ENCODE results near the gene APLF.
"Not testable (repeated sequence)": the region's sequence is repeated elsewhere in the genome, so short reads cannot be mapped to it uniquely, and the experiment has no call there.

APLF gene

GRCh38 chr2:68590702-68591101 lies 123.3 kb downstream of the APLF start:
- no peak for DNase-seq

GRCh38 chr2:68591225-68591624 lies 123.8 kb downstream of the APLF start:
- DNase-seq: no peak

- no peak for DNase-seq
These were observed 126.7 kb downstream of the APLF start for GRCh38 chr2:68594041-68594440.

- DNase-seq: peak in 1 of 2 experiments; percentile 5
These were observed 127.5 kb downstream of the APLF start for GRCh38 chr2:68594674-68595492.

- DNase-seq: not testable (repeated sequence)
These were observed 128.1 kb downstream of the APLF start for GRCh38 chr2:68595493-68595785.

- DNase-seq: not testable (repeated sequence)
These were observed 133.1 kb downstream of the APLF start for GRCh38 chr2:68600495-68600894.

GRCh38 chr2:68603059-68603458 lies 135.7 kb downstream of the APLF start:
- no peak for DNase-seq

- DNase-seq: no peak
These were observed 136.7 kb downstream of the APLF start for GRCh38 chr2:68604077-68604476.

GRCh38 chr2:68605939-68606338 lies 138.6 kb downstream of the APLF start:
- DNase-seq: no peak

- no peak for DNase-seq
These were observed 139.4 kb downstream of the APLF start for GRCh38 chr2:68606759-68607158.

- DNase-seq: no peak
These were observed 140.5 kb downstream of the APLF start for GRCh38 chr2:68607837-68608236.

- no peak for DNase-seq
These were observed 145.6 kb downstream of the APLF start for GRCh38 chr2:68612765-68613519.

GRCh38 chr2:68620772-68621171 lies 153.4 kb downstream of the APLF start:
- DNase-seq: no peak

GRCh38 chr2:68623820-68624219 lies 156.4 kb downstream of the APLF start:
- DNase-seq: no peak

GRCh38 chr2:68627615-68628014 lies 160.2 kb downstream of the APLF start:
- no peak for DNase-seq
